ENCODE results near the gene HOXA7. TPM values are rescaled to one million over a fixed set of nuclear protein-coding genes. Genes with fewer than 3 reads are reported as not detected.
A peak's percentile ranks its signal among the peaks of the same experiment; 100 is the strongest.

Gene HOXA7
- total RNA-seq, 1 donor from 2014 or later = 8.8 TPM

DNA sequence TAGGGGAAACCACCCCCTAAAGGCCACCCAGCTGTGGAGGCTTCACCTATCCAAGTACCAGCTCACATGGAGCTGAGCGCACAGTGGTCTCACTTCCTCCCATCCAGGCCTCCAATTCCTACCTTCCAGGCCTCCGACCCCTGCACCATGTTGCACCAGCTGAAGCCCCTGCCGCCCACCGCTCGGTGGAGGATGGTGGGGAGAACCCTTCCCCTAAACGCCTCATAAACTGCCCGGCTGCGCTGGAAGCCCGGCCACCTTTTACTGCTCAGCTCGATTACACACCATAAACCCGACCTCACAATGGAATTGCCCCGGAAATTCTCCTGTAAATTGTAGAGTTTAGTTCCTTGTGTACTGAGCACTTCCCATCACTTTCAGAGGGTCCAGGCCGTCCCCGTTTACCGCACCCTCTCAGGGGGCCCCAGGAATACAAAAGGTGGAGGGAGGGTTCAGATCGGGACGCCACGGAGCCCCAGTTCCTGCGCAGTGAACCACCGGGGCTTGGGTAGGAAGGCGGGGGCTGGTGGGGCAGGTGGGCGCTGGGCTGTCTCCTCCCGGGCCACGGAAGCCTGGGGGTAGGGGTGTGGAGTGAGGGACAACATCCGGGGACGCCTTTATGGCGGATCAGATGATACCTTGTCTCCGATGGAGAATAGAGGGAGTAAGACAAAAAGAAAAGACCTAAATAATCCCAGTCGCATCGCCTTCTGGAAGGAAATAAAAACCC, 1.4 kb upstream of the HOXA7 start:
- no peaks in the 10 kb centered on the region for H3K9me3 Mint-ChIP-seq
- H3K27me3 Mint-ChIP-seq (ENCODE audit: low read depth) = peaks cover 97% of the 10 kb centered on the region
- TF ChIP-seq, protein P1, sequence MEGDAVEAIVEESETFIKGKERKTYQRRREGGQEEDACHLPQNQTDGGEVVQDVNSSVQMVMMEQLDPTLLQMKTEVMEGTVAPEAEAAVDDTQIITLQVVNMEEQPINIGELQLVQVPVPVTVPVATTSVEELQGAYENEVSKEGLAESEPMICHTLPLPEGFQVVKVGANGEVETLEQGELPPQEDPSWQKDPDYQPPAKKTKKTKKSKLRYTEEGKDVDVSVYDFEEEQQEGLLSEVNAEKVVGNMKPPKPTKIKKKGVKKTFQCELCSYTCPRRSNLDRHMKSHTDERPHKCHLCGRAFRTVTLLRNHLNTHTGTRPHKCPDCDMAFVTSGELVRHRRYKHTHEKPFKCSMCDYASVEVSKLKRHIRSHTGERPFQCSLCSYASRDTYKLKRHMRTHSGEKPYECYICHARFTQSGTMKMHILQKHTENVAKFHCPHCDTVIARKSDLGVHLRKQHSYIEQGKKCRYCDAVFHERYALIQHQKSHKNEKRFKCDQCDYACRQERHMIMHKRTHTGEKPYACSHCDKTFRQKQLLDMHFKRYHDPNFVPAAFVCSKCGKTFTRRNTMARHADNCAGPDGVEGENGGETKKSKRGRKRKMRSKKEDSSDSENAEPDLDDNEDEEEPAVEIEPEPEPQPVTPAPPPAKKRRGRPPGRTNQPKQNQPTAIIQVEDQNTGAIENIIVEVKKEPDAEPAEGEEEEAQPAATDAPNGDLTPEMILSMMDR (conservative IDR thresholded peaks at IDR 0.05) = no peak
- H3K4me3 Mint-ChIP-seq = peak overlapping the region; percentile 77
- DNase-seq (ENCODE audit: low read depth, low spot score) = no peak
- H3K36me3 Mint-ChIP-seq (ENCODE audit: low read depth) = peaks cover 6% of the 10 kb centered on the region
- H3K4me1 Mint-ChIP-seq = peaks cover 22% of the 10 kb centered on the region
- peak overlapping the region; percentile 45 for H3K27ac Mint-ChIP-seq (ENCODE audit: unreplicated experiment)

GRCh38 chr7:27156916-27157701, 634 bp upstream of the HOXA7 start:
- Mint-ChIP-seq H3K27me3 (ENCODE audit: low read depth) (peaks cover 97% of the 10 kb centered on the region), H3K36me3 (ENCODE audit: low read depth) (peaks cover 6% of the 10 kb centered on the region), H3K4me3 (peak overlapping the region; percentile 77), H3K4me1 (peaks cover 22% of the 10 kb centered on the region), H3K9me3 (no peaks in the 10 kb centered on the region), H3K27ac (ENCODE audit: unreplicated experiment) (no peak overlapping the region)
- TF ChIP-seq, protein P1 (conservative IDR thresholded peaks at IDR 0.05) = no peak
- no peak for DNase-seq (ENCODE audit: low read depth, low spot score)

GRCh38 chr7:27155816-27156507, 513 bp downstream of the HOXA7 start:
- Mint-ChIP-seq H3K4me1 (peaks cover 30% of the 10 kb centered on the region), H3K27me3 (ENCODE audit: low read depth) (peaks cover 98% of the 10 kb centered on the region), H3K4me3 (peak overlapping the region; percentile 95), H3K9me3 (no peaks in the 10 kb centered on the region), H3K27ac (ENCODE audit: unreplicated experiment) (peak overlapping the region; percentile 92), H3K36me3 (ENCODE audit: low read depth) (peaks cover 6% of the 10 kb centered on the region)
- no peak for DNase-seq (ENCODE audit: low read depth, low spot score)
- TF ChIP-seq, protein P1 (conservative IDR thresholded peaks at IDR 0.05) = no peak

DNA sequence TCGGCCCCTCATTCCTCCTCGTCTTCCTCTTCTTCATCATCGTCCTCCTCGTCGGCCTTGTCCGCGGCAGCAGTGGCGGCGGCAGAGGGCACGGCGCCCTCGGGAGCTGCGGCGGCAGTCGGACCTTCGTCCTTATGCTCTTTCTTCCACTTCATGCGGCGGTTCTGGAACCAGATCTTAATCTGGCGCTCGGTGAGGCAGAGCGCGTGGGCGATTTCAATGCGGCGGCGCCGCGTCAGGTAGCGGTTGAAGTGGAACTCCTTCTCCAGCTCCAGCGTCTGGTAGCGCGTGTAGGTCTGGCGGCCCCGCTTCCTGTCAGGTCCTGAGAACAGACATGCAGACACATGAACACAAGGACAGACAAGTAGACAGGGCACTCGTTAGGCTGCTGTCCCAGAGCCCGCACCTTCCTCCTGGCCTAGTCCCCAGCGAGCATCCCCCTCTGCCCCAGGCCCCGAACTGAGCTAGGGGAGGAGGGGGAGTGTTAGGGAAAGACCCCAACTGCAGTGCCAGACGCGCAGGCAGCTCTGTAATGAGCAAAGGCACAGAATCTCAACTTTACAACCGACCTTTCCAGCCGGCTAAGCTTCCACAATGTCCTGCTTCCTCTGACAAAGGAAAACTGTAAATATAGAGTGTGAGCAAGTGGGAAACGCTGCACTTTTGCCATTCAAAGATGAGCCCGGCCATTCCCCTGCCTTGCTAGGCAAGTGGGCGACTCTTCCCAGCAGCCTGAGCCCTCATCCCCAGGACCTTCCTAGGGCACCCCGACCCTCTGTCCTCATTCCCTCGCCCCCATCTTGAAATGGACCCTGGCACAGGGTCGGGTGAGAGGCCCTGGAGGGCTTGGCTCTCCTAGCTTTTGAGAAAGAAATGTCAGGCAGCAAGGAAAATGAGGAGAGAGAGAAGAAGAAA, 1.3 kb downstream of the HOXA7 start:
- H3K4me1 Mint-ChIP-seq = peaks cover 32% of the 10 kb centered on the region
- TF ChIP-seq, protein P1 (conservative IDR thresholded peaks at IDR 0.05) = no peak
- H3K27ac Mint-ChIP-seq (ENCODE audit: unreplicated experiment) = peak overlapping the region; percentile 92
- H3K36me3 Mint-ChIP-seq (ENCODE audit: low read depth) = peaks cover 8% of the 10 kb centered on the region
- H3K27me3 Mint-ChIP-seq (ENCODE audit: low read depth) = peaks cover 100% of the 10 kb centered on the region
- H3K4me3 Mint-ChIP-seq = peak overlapping the region; percentile 95
- no peaks in the 10 kb centered on the region for H3K9me3 Mint-ChIP-seq
- DNase-seq (ENCODE audit: low read depth, low spot score) = no peak

DNA sequence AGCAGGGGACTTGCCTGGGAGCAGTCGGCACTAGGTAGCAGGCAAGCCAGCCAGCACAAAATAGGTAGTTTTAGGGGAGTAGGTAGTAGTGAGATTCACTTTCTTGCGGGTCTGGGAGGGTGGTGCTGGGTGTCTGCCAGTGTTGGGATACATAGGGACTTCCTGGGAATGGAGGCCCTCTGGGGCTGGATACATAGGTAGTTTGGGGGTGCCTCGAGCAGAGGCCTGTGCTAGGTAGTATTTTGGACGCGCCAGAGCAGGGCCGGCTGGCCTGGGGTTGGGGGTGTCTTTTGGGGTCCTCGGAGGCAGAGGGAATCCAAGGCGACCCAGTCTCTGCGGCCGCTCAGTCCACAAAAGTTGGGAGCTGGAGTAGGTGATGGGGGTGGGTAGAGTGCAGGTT, 2.1 kb downstream of the HOXA7 start:
- Mint-ChIP-seq H3K27ac (ENCODE audit: unreplicated experiment) (no peak overlapping the region), H3K4me3 (peak overlapping the region; percentile 64), H3K27me3 (ENCODE audit: low read depth) (peaks cover 100% of the 10 kb centered on the region), H3K36me3 (ENCODE audit: low read depth) (peaks cover 8% of the 10 kb centered on the region), H3K4me1 (peaks cover 32% of the 10 kb centered on the region), H3K9me3 (no peaks in the 10 kb centered on the region)
- no peak for DNase-seq (ENCODE audit: low read depth, low spot score)
- TF ChIP-seq, protein P1 (conservative IDR thresholded peaks at IDR 0.05) = no peak

Data from neural crest cell (in vitro differentiated cells).